Gastrocnemius medialis (tissue), 4 donors: ENCODE data around the gene MYLK. TPM values are rescaled to one million over a fixed set of nuclear protein-coding genes. Genes with fewer than 3 reads are reported as not detected.

Experiments
- ATAC-seq, 2 donors: fragments of 150-250 bp; one replicate each; pipeline ENCODE4 v1.9.1; 2016
- DNase-seq, 2 donors: peaks; one replicate each; pipeline ENCODE4 v3.0.0-alpha.2; 2019
- H3K27ac ChIP-seq, 4 donors: fragments of 200-600 bp; sonication (generic); 1 replicate in 1 of 4; 2 replicates in 3 of 4; pipeline ENCODE4 v1.5.1; 2016 to 2018; ENCODE audit warnings: mild to moderate bottlenecking in 2 of 4, moderate library complexity in 1 of 4
- H3K27me3 ChIP-seq, 3 donors: fragments of 200-600 bp; sonication (generic) in 2 of 3; 1 replicate in 1 of 3; 2 replicates in 2 of 3; pipeline versions ENCODE4 v1.5.1 to v1.6.0; 2016 to 2019; ENCODE audit warnings: mild to moderate bottlenecking in 1 of 3, moderate library complexity in 1 of 3
- H3K36me3 ChIP-seq, 2 donors: fragments of 200-600 bp; sonication (generic) in 1 of 2; one replicate each; pipeline ENCODE4 v1.5.1; 2017 to 2018
- H3K4me1 ChIP-seq, 2 donors: fragments of 200-600 bp; sonication (generic) in 1 of 2; one replicate each; pipeline ENCODE4 v1.5.1; 2016 to 2017; ENCODE audit warnings: mild to moderate bottlenecking in 2 of 2
- H3K4me3 ChIP-seq, 4 donors: fragments of 200-600 bp; sonication (generic) in 3 of 4; 1 replicate in 1 of 4; 2 replicates in 3 of 4; pipeline ENCODE4 v1.5.1; 2016 to 2019; ENCODE audit warnings: mild to moderate bottlenecking in 2 of 4
- H3K9me3 ChIP-seq, 3 donors: fragments of 200-600 bp; sonication (generic) in 2 of 3; 1 replicate in 1 of 3; 2 replicates in 2 of 3; pipeline ENCODE4 v1.5.1; 2016 to 2019
- CTCF ChIP-seq, 5 experiments: fragments of 450-650 bp in 3 of 5; fragments of 200-600 bp in 2 of 5; sonication (generic) in 2 of 5; IDR thresholded peaks in 4 of 5; conservative IDR thresholded peaks in 1 of 5; 1 replicate in 4 of 5; 2 replicates in 1 of 5; pipeline ENCODE4 v1.5.1; 2016 to 2019; ENCODE audit warnings: antibody characterized with exemption in 5 of 5, mild to moderate bottlenecking in 3 of 5, moderate library complexity in 3 of 5
- POLR2A ChIP-seq, 2 donors: fragments of 450-650 bp; IDR thresholded peaks; one replicate each; pipeline ENCODE4 v1.6.1; 2017; ENCODE audit warnings: antibody characterized with exemption in 2 of 2, mild to moderate bottlenecking in 2 of 2, moderate library complexity in 2 of 2
- in situ Hi-C, 4 donors: fragments of 200-750 bp; cut with MboI; loops; one replicate each; pipeline versions ENCODE4 v1.15.0 to v1.8.0; 2017; ENCODE audit warnings: low sequenced_read_pairs in 4 of 4
- intact Hi-C: fragments of 100-400 bp; cut with DNase I; formaldehyde crosslinking; loops from one replicate; pipeline ENCODE4 v1.15.1; 2023; ENCODE audit warnings: low total_unique reads
- total RNA-seq, 4 donors: library from RNA; depleted of rRNA; stranded (reverse); fragments of >200 nt; gene quantifications; one replicate each; pipeline versions ENCODE4 v1.1.0 to v1.2.3, GENCODE V29; 2016

MYLK gene
- total RNA-seq, 4 donors from 2014 or later: 5.6 to 19.6 (median 8.8) TPM

- no peak overlapping the region for H3K4me3 ChIP-seq
- H3K9me3 ChIP-seq: no peaks in the 10 kb centered on the region
- no peaks in the 10 kb centered on the region for H3K36me3 ChIP-seq
- H3K27me3 ChIP-seq: no peaks in the 10 kb centered on the region
- intact Hi-C loops: loop anchor here (10.0 kb wide), 1 partner anchor 84 kb away; the partner anchor contains the start of gene CCDC14
- H3K4me1 ChIP-seq: peaks cover 0 to 9% of the 10 kb centered on the region in 2 donors
- ATAC-seq (no peak), DNase-seq (no peak)
- no peak overlapping the region for H3K27ac ChIP-seq
- TF ChIP-seq POLR2A (IDR thresholded peaks at IDR 0.05) (no peak), CTCF (IDR thresholded peaks at IDR 0.05 in 4 of 5, conservative IDR thresholded peaks at IDR 0.05 in 1 of 5) (no peak)
- in situ Hi-C loops: no loop called here
Observed at GRCh38 chr3:123880998-123881561, 3.1 kb downstream of the MYLK start.

GRCh38 chr3:123878807-123879206, 5.3 kb downstream of the MYLK start:
- ATAC-seq: no peak
- Histone ChIP-seq H3K4me1 (peaks cover 0 to 4% of the 10 kb centered on the region in 2 donors), H3K27ac (no peak overlapping the region), H3K4me3 (no peak overlapping the region), H3K9me3 (no peaks in the 10 kb centered on the region), H3K27me3 (no peaks in the 10 kb centered on the region), H3K36me3 (no peaks in the 10 kb centered on the region)
- no peak for DNase-seq
- intact Hi-C loops: no loop called here
- no peak for TF ChIP-seq POLR2A (IDR thresholded peaks at IDR 0.05)
- in situ Hi-C loops: no loop called here

GRCh38 chr3:123877965-123878364, 6.2 kb downstream of the MYLK start:
- no peak for TF ChIP-seq CTCF (IDR thresholded peaks at IDR 0.05 in 4 of 5, conservative IDR thresholded peaks at IDR 0.05 in 1 of 5)
- no peak for TF ChIP-seq POLR2A (IDR thresholded peaks at IDR 0.05)
- intact Hi-C loops: no loop called here
- Histone ChIP-seq H3K4me1 (no peaks in the 10 kb centered on the region), H3K27ac (no peak overlapping the region), H3K4me3 (no peak overlapping the region), H3K36me3 (no peaks in the 10 kb centered on the region), H3K27me3 (no peaks in the 10 kb centered on the region), H3K9me3 (no peaks in the 10 kb centered on the region)
- in situ Hi-C loops: no loop called here
- DNase-seq: no peak
- ATAC-seq: no peak

- in situ Hi-C loops: no loop called here
- intact Hi-C loops: no loop called here
- ATAC-seq: no peak
Observed at GRCh38 chr3:123877466-123877865, 6.7 kb downstream of the MYLK start.

GRCh38 chr3:123876858-123877257, 7.3 kb downstream of the MYLK start:
- ATAC-seq (no peak), DNase-seq (no peak)
- Histone ChIP-seq H3K4me1 (no peaks in the 10 kb centered on the region), H3K36me3 (no peaks in the 10 kb centered on the region), H3K27ac (no peak overlapping the region), H3K27me3 (no peaks in the 10 kb centered on the region), H3K4me3 (no peak overlapping the region), H3K9me3 (no peaks in the 10 kb centered on the region)
- TF ChIP-seq CTCF (IDR thresholded peaks at IDR 0.05 in 4 of 5, conservative IDR thresholded peaks at IDR 0.05 in 1 of 5): no peak
- no peak for TF ChIP-seq POLR2A (IDR thresholded peaks at IDR 0.05)
- intact Hi-C loops: no loop called here
- in situ Hi-C loops: no loop called here

More at GRCh38 chr3:123877466-123877865, 6.7 kb downstream of the MYLK start:
- H3K27me3 ChIP-seq: no peaks in the 10 kb centered on the region
- no peaks in the 10 kb centered on the region for H3K36me3 ChIP-seq
- no peak for DNase-seq
- no peaks in the 10 kb centered on the region for H3K9me3 ChIP-seq
- no peak overlapping the region for H3K27ac ChIP-seq
- no peak for TF ChIP-seq POLR2A (IDR thresholded peaks at IDR 0.05)
- H3K4me3 ChIP-seq: no peak overlapping the region
- no peaks in the 10 kb centered on the region for H3K4me1 ChIP-seq

GRCh38 chr3:123872621-123873020, 11.5 kb downstream of the MYLK start:
- intact Hi-C loops (no loop called here), in situ Hi-C loops (no loop called here)
- ATAC-seq (no peak), DNase-seq (no peak)
- Histone ChIP-seq H3K27me3 (no peaks in the 10 kb centered on the region), H3K9me3 (no peaks in the 10 kb centered on the region), H3K27ac (no peak overlapping the region), H3K4me1 (no peaks in the 10 kb centered on the region), H3K36me3 (no peaks in the 10 kb centered on the region), H3K4me3 (no peak overlapping the region)
- TF ChIP-seq POLR2A (IDR thresholded peaks at IDR 0.05) (no peak), CTCF (IDR thresholded peaks at IDR 0.05 in 4 of 5, conservative IDR thresholded peaks at IDR 0.05 in 1 of 5) (no peak)
